NCI-H1694 (cell line): ENCODE results near the gene COL23A1.

Source experiments
- DNase-seq: peaks from one replicate; lab custom pipeline; 2025; lab: John Stamatoyannopoulos, UW

COL23A1 gene

GRCh38 chr5:178336889-178337288 is 253.3 kb downstream of the COL23A1 start:
- DNase-seq = no peak

- DNase-seq = no peak
These were observed 254.7 kb downstream of the COL23A1 start for GRCh38 chr5:178335302-178336030.

GRCh38 chr5:178334861-178335260 is 255.3 kb downstream of the COL23A1 start:
- DNase-seq = no peak

- no peak for DNase-seq
These were observed 256.2 kb downstream of the COL23A1 start for GRCh38 chr5:178333821-178334481.

GRCh38 chr5:178332210-178332641 is 258.0 kb downstream of the COL23A1 start:
- no peak for DNase-seq

- DNase-seq = no peak
These were observed 258.6 kb downstream of the COL23A1 start for GRCh38 chr5:178331491-178331996.

- DNase-seq = no peak
These were observed 259.3 kb downstream of the COL23A1 start for GRCh38 chr5:178330791-178331404.

GRCh38 chr5:178328826-178329730 is 261.1 kb downstream of the COL23A1 start:
- no peak for DNase-seq

- no peak for DNase-seq
These were observed 262.1 kb downstream of the COL23A1 start for GRCh38 chr5:178327931-178328711.

- no peak for DNase-seq
These were observed 262.7 kb downstream of the COL23A1 start for GRCh38 chr5:178327446-178327845.

GRCh38 chr5:178326374-178326715 is 263.8 kb downstream of the COL23A1 start:
- no peak for DNase-seq

GRCh38 chr5:178325679-178326373 is 264.4 kb downstream of the COL23A1 start:
- no peak for DNase-seq

GRCh38 chr5:178325311-178325678 is 264.9 kb downstream of the COL23A1 start:
- no peak for DNase-seq

- no peak for DNase-seq
These were observed 265.5 kb downstream of the COL23A1 start for GRCh38 chr5:178324481-178325310.

GRCh38 chr5:178323961-178324360 is 266.2 kb downstream of the COL23A1 start:
- DNase-seq = no peak

- no peak for DNase-seq
These were observed 266.7 kb downstream of the COL23A1 start for GRCh38 chr5:178323541-178323865.

- DNase-seq = no peak
These were observed 267.3 kb downstream of the COL23A1 start for GRCh38 chr5:178322736-178323540.

GRCh38 chr5:178320281-178320855 is 269.8 kb downstream of the COL23A1 start:
- DNase-seq = no peak
